DOHH2 (cell line): Measurements from ENCODE around the gene LRMDA.

Experiments used
- H3F3A ChIP-seq: fragments of 200-600 bp; sonication (generic), shearing (Covaris generic); 2 replicates; pipeline ENCODE4 v1.6.0; 2016; ENCODE audit warnings: antibody characterized with exemption, mild to moderate bottlenecking; ENCODE audit not compliant: control insufficient read depth, insufficient read depth
- H3K27ac ChIP-seq: fragments of 200-600 bp; sonication (generic); 2 replicates; pipeline ENCODE4 v1.5.1; 2014; ENCODE audit warnings: low read depth, mild to moderate bottlenecking, low read length, moderate library complexity
- H3K27me3 ChIP-seq: fragments of 200-600 bp; sonication (generic); 2 replicates; pipeline ENCODE4 v1.6.1; 2014; ENCODE audit warnings: mild to moderate bottlenecking, low read length, mixed read lengths; ENCODE audit not compliant: control insufficient read depth
- H3K36me3 ChIP-seq: fragments of 200-600 bp; sonication (generic); 2 replicates; pipeline ENCODE4 v1.6.1; 2014; ENCODE audit warnings: mild to moderate bottlenecking, low read length, moderate library complexity, mixed read lengths; ENCODE audit not compliant: control insufficient read depth
- H3K4me1 ChIP-seq: fragments of 200-600 bp; sonication (generic); 2 replicates; pipeline ENCODE4 v1.6.1; 2014; ENCODE audit warnings: mild to moderate bottlenecking, low read length, mixed read lengths; ENCODE audit not compliant: control insufficient read depth
- H3K4me2 ChIP-seq: fragments of 200-600 bp; sonication (generic); 2 replicates; pipeline ENCODE4 v1.6.0; 2014; ENCODE audit warnings: mild to moderate bottlenecking, low read length, moderate library complexity
- H3K4me3 ChIP-seq: fragments of 200-600 bp; sonication (generic); 2 replicates; pipeline ENCODE4 v1.5.1; 2014; ENCODE audit warnings: mild to moderate bottlenecking, low read length, mixed read lengths
- H3K79me2 ChIP-seq: fragments of 200-600 bp; sonication (generic); 2 replicates; pipeline ENCODE4 v1.6.1; 2014; ENCODE audit warnings: mild to moderate bottlenecking, low read length, mixed read lengths; ENCODE audit not compliant: control insufficient read depth
- H3K9me2 ChIP-seq: fragments of 200-600 bp; sonication (generic); replicated peaks from 2 replicates; pipeline ENCODE4 v1.6.1; 2014; ENCODE audit warnings: mild to moderate bottlenecking, low read length, mixed read lengths; ENCODE audit not compliant: control insufficient read depth
- H3K9me3 ChIP-seq: fragments of 200-600 bp; sonication (generic); 2 replicates; pipeline ENCODE4 v1.6.1; 2014; ENCODE audit warnings: antibody characterized with exemption, low read length, mixed read lengths; ENCODE audit not compliant: control insufficient read depth, insufficient read depth
- H4K20me1 ChIP-seq: fragments of 200-600 bp; sonication (generic); 2 replicates; pipeline ENCODE4 v1.6.0; 2014; ENCODE audit warnings: low read depth, mild to moderate bottlenecking, antibody characterized with exemption, low read length, moderate library complexity; ENCODE audit not compliant: control insufficient read depth, insufficient read depth
- CTCF ChIP-seq: fragments of 200-600 bp; sonication (generic); IDR thresholded peaks from one replicate; pipeline ENCODE4 v1.5.1; 2014; ENCODE audit warnings: antibody characterized with exemption, mild to moderate bottlenecking, low read depth, low read length; ENCODE audit not compliant: poor library complexity, severe bottlenecking
- EZH2phosphoT487 ChIP-seq: fragments of 200-600 bp; sonication (generic); IDR thresholded peaks from 2 replicates; pipeline ENCODE4 v1.6.1; 2017; ENCODE audit warnings: borderline replicate concordance, mild to moderate bottlenecking, antibody characterized with exemption, low read length, moderate library complexity, mixed read lengths

Gene LRMDA

GRCh38 chr10:75406462-75407223 lies 24.8 kb upstream of the LRMDA start:
- no peaks in the 10 kb centered on the region for H3K36me3 ChIP-seq
- no peaks in the 10 kb centered on the region for H3K9me2 ChIP-seq
- peaks cover 8% of the 10 kb centered on the region; the same call in 1 of the 2 replicates for H3K9me3 ChIP-seq
- no peaks in the 10 kb centered on the region for H3K79me2 ChIP-seq
- H3K27ac ChIP-seq: no peak overlapping the region
- no peak overlapping the region for H3K4me3 ChIP-seq
- no peak for TF ChIP-seq CTCF
- H4K20me1 ChIP-seq: no peaks in the 10 kb centered on the region
- H3F3A ChIP-seq: no peaks in the 10 kb centered on the region
- no peaks in the 10 kb centered on the region for H3K27me3 ChIP-seq
- H3K4me1 ChIP-seq: no peaks in the 10 kb centered on the region
- no peak overlapping the region for H3K4me2 ChIP-seq

GRCh38 chr10:75407224-75407712 lies 24.2 kb upstream of the LRMDA start:
- Histone ChIP-seq H3K4me1 (no peaks in the 10 kb centered on the region), H3K9me3 (peaks cover 8% of the 10 kb centered on the region; the same call in 1 of the 2 replicates), H3K27ac (no peak overlapping the region), H3K9me2 (no peaks in the 10 kb centered on the region), H3K4me2 (no peak overlapping the region), H3F3A (no peaks in the 10 kb centered on the region), H3K27me3 (no peaks in the 10 kb centered on the region), H3K4me3 (no peak overlapping the region), H3K79me2 (no peaks in the 10 kb centered on the region), H3K36me3 (no peaks in the 10 kb centered on the region), H4K20me1 (no peaks in the 10 kb centered on the region)
- TF ChIP-seq EZH2phosphoT487 (no peak), CTCF (no peak)

- H3K4me3 ChIP-seq: no peak overlapping the region
These were observed 23.5 kb upstream of the LRMDA start for GRCh38 chr10:75407713-75408508.

More at GRCh38 chr10:75407713-75408508, 23.5 kb upstream of the LRMDA start:
- Histone ChIP-seq H3K4me2 (no peak overlapping the region), H3K9me2 (no peaks in the 10 kb centered on the region), H3K36me3 (no peaks in the 10 kb centered on the region), H4K20me1 (no peaks in the 10 kb centered on the region), H3K4me1 (no peaks in the 10 kb centered on the region), H3K27me3 (no peaks in the 10 kb centered on the region), H3K79me2 (no peaks in the 10 kb centered on the region), H3K9me3 (peaks cover 6% of the 10 kb centered on the region; the same call in 1 of the 2 replicates), H3F3A (no peaks in the 10 kb centered on the region), H3K27ac (no peak overlapping the region)
- TF ChIP-seq EZH2phosphoT487 (no peak), CTCF (no peak)
